ENCODE results near the gene FURIN.

GRCh38 chr15:90931828-90932659 lies 63.7 kb downstream of the FURIN start, which contains the start of gene HDDC3:
- TF ChIP-seq, protein P1, sequence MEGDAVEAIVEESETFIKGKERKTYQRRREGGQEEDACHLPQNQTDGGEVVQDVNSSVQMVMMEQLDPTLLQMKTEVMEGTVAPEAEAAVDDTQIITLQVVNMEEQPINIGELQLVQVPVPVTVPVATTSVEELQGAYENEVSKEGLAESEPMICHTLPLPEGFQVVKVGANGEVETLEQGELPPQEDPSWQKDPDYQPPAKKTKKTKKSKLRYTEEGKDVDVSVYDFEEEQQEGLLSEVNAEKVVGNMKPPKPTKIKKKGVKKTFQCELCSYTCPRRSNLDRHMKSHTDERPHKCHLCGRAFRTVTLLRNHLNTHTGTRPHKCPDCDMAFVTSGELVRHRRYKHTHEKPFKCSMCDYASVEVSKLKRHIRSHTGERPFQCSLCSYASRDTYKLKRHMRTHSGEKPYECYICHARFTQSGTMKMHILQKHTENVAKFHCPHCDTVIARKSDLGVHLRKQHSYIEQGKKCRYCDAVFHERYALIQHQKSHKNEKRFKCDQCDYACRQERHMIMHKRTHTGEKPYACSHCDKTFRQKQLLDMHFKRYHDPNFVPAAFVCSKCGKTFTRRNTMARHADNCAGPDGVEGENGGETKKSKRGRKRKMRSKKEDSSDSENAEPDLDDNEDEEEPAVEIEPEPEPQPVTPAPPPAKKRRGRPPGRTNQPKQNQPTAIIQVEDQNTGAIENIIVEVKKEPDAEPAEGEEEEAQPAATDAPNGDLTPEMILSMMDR (IDR thresholded peaks at IDR 0.05): peak; percentile 87 to 96 (median 92)
- TF ChIP-seq POLR2A (IDR thresholded peaks at IDR 0.05): peak in 1 of 2 donors; percentile 57

Data from uterus (tissue), 2 donors.